H54 (cell line): Measurements from ENCODE around the gene CLTA.
A peak's percentile ranks its signal among the peaks of the same experiment; 100 is the strongest.

Source experiments
- DNase-seq: peaks from one replicate; pipeline ENCODE4 v3.0.0; 2011; ENCODE audit warnings: low spot score, mixed read lengths; ENCODE audit not compliant: insufficient read length
- FAIRE-seq: peaks from 3 replicates; lab custom pipeline; 2011; peaks lifted over from hg19 to GRCh38; lab: Jason Lieb, UNC
- POLR2A ChIP-seq: IDR thresholded peaks from 2 replicates; pipeline ENCODE4 v1.6.1; 2011; ENCODE audit warnings: low read depth, mild to moderate bottlenecking, low read length

The CLTA gene, protein sequence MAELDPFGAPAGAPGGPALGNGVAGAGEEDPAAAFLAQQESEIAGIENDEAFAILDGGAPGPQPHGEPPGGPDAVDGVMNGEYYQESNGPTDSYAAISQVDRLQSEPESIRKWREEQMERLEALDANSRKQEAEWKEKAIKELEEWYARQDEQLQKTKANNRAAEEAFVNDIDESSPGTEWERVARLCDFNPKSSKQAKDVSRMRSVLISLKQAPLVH

GRCh38 chr9:36190388-36191289, at the start of gene CLTA:
Gene CLTA (plus strand): TSS chr9:36190921. CDS start chr9:36191057, 136 bp downstream.
- TF ChIP-seq POLR2A, result peak; percentile 92
- DNase-seq (peak; percentile 87), FAIRE-seq (peak; percentile 86)

GRCh38 chr9:36141288-36141687, 49.4 kb upstream of the CLTA start:
- no peak for FAIRE-seq

GRCh38 chr9:36141761-36142160, 49.0 kb upstream of the CLTA start:
- no peak for TF ChIP-seq POLR2A
- no peak for FAIRE-seq
- DNase-seq, result no peak

More at GRCh38 chr9:36141288-36141687, 49.4 kb upstream of the CLTA start:
- no peak for TF ChIP-seq POLR2A
- DNase-seq, result no peak

DNA sequence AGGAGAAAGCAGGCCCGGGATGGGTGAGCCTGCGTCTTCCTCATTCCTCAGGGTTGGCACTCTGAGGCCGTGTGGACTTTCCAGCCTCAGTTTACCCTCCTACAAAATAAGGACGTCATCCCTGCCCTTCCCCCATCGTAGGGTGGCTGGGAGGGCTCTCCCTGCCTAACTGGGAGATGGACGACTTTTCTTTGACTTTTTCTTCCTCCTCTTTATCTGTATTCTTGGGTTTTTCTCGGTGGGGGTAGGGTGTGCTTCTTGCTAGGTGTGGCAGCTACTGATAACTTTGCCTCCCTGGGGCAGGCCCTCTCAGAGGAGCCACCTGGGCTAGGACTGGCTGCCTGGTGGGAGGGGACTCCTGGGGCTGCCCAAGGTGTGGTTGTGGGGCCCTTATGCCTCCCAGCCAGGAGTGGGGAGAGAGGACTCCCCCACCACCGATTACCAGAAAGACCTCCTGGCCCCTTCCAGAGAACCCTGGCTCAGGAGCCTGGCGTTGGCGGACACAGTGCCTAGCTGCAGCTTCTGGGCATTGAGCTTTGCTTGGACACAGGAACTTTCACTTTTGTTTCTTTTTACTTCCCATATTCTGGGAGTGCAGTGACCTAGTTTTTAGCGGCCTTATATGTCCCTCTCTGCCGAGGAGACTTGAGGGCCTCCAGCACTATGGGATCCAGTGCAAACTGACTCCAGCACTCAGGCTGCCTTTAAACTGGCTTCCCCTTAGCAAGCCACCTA, 48.0 kb upstream of the CLTA start:
- FAIRE-seq, result no peak
- DNase-seq, result no peak
- TF ChIP-seq POLR2A, result no peak

- DNase-seq (no peak), FAIRE-seq (no peak)
- no peak for TF ChIP-seq POLR2A
These were observed 47.5 kb upstream of the CLTA start for GRCh38 chr9:36143245-36143641.

GRCh38 chr9:36144309-36145232, 46.1 kb upstream of the CLTA start:
- no peak for TF ChIP-seq POLR2A
- FAIRE-seq, result no peak
- no peak for DNase-seq

DNA sequence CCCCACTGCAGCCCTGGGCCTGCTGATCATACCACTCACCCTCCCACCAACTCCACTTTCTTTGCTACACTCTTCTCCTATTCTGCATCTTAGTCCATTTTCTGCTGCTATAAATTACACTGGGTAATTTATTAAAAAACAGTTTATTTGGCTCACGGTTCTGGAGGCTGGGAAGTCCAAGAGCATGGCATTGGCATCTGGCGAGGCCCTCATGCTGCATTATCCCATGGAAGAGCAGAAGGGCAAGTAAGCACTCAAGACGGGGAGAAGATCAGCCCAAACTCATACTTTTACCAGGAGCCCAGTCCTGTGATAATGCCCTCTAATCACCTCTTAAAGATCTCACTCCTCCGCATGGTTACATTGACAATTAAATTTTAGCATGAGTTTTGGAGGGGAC, 44.8 kb upstream of the CLTA start:
- no peak for TF ChIP-seq POLR2A
- DNase-seq (no peak), FAIRE-seq (no peak)

- DNase-seq, result no peak
- no peak for TF ChIP-seq POLR2A
- no peak for FAIRE-seq
These were observed 44.1 kb upstream of the CLTA start for GRCh38 chr9:36146651-36147050.

- FAIRE-seq (no peak), DNase-seq (no peak)
- no peak for TF ChIP-seq POLR2A
These were observed 43.1 kb upstream of the CLTA start for GRCh38 chr9:36147441-36148175.

- DNase-seq (peak; percentile 86), FAIRE-seq (peak; percentile 38)
- no peak for TF ChIP-seq POLR2A
These were observed 42.2 kb upstream of the CLTA start for GRCh38 chr9:36148311-36149051.

GRCh38 chr9:36149197-36149596, 41.5 kb upstream of the CLTA start:
- no peak for TF ChIP-seq POLR2A
- FAIRE-seq (no peak), DNase-seq (no peak)
